ENCODE results near the gene CCL20. TPM values are rescaled to one million over a fixed set of nuclear protein-coding genes. Genes with fewer than 3 reads are reported as not detected.
"Not testable (repeated sequence)": the region's sequence is repeated elsewhere in the genome, so short reads cannot be mapped to it uniquely, and the experiment has no call there.

Gene CCL20
- polyA plus RNA-seq, 1 of the 3 experiments (the other 2 are of a cell fraction): 0.12 TPM

- H3F3A ChIP-seq (replicated peaks; ENCODE audit: insufficient read depth): no peaks in the 10 kb centered on the region
- no peak overlapping the region for H2AFZ ChIP-seq (ENCODE audit: low read depth)
- no peaks in the 10 kb centered on the region for H3K9me2 ChIP-seq
- no peaks in the 10 kb centered on the region for H3K79me2 ChIP-seq (ENCODE audit: insufficient read depth)
- no peaks in the 10 kb centered on the region for H3K27me3 ChIP-seq (ENCODE audit: insufficient read depth)
- DNase-seq: no peak
- CTCF ChIA-PET: no interaction called here
- no peaks in the 10 kb centered on the region for H3K4me1 ChIP-seq (ENCODE audit: control insufficient read depth in 1 of 2, insufficient read depth in 2 of 2, low read depth in 1 of 2, low read length in 1 of 2)
- H3K36me3 ChIP-seq (replicated peaks in 1 of 2; ENCODE audit: control insufficient read depth in 1 of 2, insufficient read depth in 2 of 2, low read length in 1 of 2): no peaks in the 10 kb centered on the region
- H4K20me1 ChIP-seq (ENCODE audit: insufficient read depth): no peaks in the 10 kb centered on the region
- no peak for TF ChIP-seq GABPA (IDR thresholded peaks at IDR 0.05; ENCODE audit: low read depth)
- TF ChIP-seq FOXJ3 (CRISPR knock-in tag; IDR thresholded peaks at IDR 0.05): no peak
- no peak for TF ChIP-seq FOSL2 (IDR thresholded peaks at IDR 0.05; ENCODE audit: borderline replicate concordance, low read depth)
- TF ChIP-seq EP300 (IDR thresholded peaks at IDR 0.05; ENCODE audit: borderline replicate concordance in 1 of 2, low read depth in 1 of 2, low read length in 1 of 2): no peak
- no peak for TF ChIP-seq NRF1 (IDR thresholded peaks at IDR 0.05; ENCODE audit: low read depth, low read length)
- TF ChIP-seq POLR2AphosphoS5 (IDR thresholded peaks at IDR 0.05; ENCODE audit: low read depth, low read length): no peak
- TF ChIP-seq, protein P1, sequence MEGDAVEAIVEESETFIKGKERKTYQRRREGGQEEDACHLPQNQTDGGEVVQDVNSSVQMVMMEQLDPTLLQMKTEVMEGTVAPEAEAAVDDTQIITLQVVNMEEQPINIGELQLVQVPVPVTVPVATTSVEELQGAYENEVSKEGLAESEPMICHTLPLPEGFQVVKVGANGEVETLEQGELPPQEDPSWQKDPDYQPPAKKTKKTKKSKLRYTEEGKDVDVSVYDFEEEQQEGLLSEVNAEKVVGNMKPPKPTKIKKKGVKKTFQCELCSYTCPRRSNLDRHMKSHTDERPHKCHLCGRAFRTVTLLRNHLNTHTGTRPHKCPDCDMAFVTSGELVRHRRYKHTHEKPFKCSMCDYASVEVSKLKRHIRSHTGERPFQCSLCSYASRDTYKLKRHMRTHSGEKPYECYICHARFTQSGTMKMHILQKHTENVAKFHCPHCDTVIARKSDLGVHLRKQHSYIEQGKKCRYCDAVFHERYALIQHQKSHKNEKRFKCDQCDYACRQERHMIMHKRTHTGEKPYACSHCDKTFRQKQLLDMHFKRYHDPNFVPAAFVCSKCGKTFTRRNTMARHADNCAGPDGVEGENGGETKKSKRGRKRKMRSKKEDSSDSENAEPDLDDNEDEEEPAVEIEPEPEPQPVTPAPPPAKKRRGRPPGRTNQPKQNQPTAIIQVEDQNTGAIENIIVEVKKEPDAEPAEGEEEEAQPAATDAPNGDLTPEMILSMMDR (IDR thresholded peaks at IDR 0.05): no peak
- no peak for TF ChIP-seq RCOR1 (IDR thresholded peaks at IDR 0.05; ENCODE audit: low read length)
- no peak for TF ChIP-seq YY1 (IDR thresholded peaks at IDR 0.05; ENCODE audit: low read depth)
- TF ChIP-seq EZH2phosphoT487 (IDR thresholded peaks at IDR 0.05; ENCODE audit: borderline replicate concordance, low read depth): no peak
- TF ChIP-seq TCF12 (IDR thresholded peaks at IDR 0.05): no peak
- no peak for TF ChIP-seq RAD21 (IDR thresholded peaks at IDR 0.05; ENCODE audit: low read length)
- TF ChIP-seq NFIC (IDR thresholded peaks at IDR 0.05; ENCODE audit: borderline replicate concordance): no peak
- no peak for TF ChIP-seq SIN3A (IDR thresholded peaks at IDR 0.05; ENCODE audit: borderline replicate concordance, low read depth, low read length)
- no peak for TF ChIP-seq GATA2 (CRISPR knock-in tag; IDR thresholded peaks at IDR 0.05)
- no peak for TF ChIP-seq USF2 (IDR thresholded peaks at IDR 0.05; ENCODE audit: borderline replicate concordance, low read depth, low read length)
- no peak for TF ChIP-seq MXI1 (IDR thresholded peaks at IDR 0.05; ENCODE audit: low read depth, low read length)
- no peak for TF ChIP-seq TAF1 (IDR thresholded peaks at IDR 0.05; ENCODE audit: borderline replicate concordance, low read depth, low read length)
- no peak overlapping the region for H3K4me2 ChIP-seq
- H3K4me3 ChIP-seq (ENCODE audit: low read depth in 2 of 2, low read length in 1 of 2): no peak overlapping the region
- POLR2A ChIA-PET: no interaction called here
- no peaks in the 10 kb centered on the region for H3K9me3 ChIP-seq
- no peak overlapping the region for H3K9ac ChIP-seq
- no peak overlapping the region for H3K27ac ChIP-seq (ENCODE audit: low read depth in 2 of 2, low read length in 1 of 2)
- WGBS (ENCODE audit: low lambda C conversion rate): 46% methylated on average over 12 of the region's 12 CpGs
Measured at GRCh38 chr2:227796045-227796711, 17.5 kb upstream of the CCL20 start.

DNA sequence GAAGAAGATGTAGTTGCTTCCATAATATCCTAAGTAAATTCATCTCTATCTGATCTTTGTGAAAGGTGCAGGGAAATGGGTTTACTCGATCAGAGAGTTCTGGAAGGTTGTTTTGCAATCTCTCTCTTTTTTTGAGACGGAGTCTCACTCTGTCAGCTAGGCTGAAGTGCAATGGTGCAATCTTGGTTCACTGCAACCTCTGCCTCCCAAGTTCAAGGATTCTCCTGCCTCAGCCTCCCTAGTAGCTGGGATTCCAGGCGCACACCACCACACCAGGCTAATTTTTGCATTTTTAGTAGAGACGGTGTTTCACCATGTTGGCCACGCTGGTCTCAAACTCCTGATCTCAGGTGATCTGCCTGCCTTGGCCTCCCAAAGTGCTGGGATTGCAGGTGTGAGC is 16.9 kb upstream of the CCL20 start:
- H2AFZ ChIP-seq (ENCODE audit: low read depth); DNase-seq; H3K9ac ChIP-seq; H3K4me1 ChIP-seq (ENCODE audit: control insufficient read depth in 1 of 2, insufficient read depth in 2 of 2, low read depth in 1 of 2, low read length in 1 of 2); H3K4me2 ChIP-seq; POLR2A ChIA-PET; H3K36me3 ChIP-seq (replicated peaks in 1 of 2; ENCODE audit: control insufficient read depth in 1 of 2, insufficient read depth in 2 of 2, low read length in 1 of 2); H3K27me3 ChIP-seq (ENCODE audit: insufficient read depth); H3K9me3 ChIP-seq; H3K4me3 ChIP-seq (ENCODE audit: low read depth in 2 of 2, low read length in 1 of 2); H3K79me2 ChIP-seq (ENCODE audit: insufficient read depth); H3F3A ChIP-seq (replicated peaks; ENCODE audit: insufficient read depth); CTCF ChIA-PET; H3K9me2 ChIP-seq; H4K20me1 ChIP-seq (ENCODE audit: insufficient read depth); H3K27ac ChIP-seq (ENCODE audit: low read depth in 2 of 2, low read length in 1 of 2): not testable (repeated sequence)
- 55% methylated on average over 5 of the region's 5 CpGs for WGBS (ENCODE audit: low lambda C conversion rate)

Measured in SK-N-SH (cell line).